OCI-LY7 (cell line): Measurements from ENCODE around the gene ERMP1. TPM values are rescaled to one million over a fixed set of nuclear protein-coding genes. Genes with fewer than 3 reads are reported as not detected.

Experiments used
- BruUV-seq: library from RNA; stranded (reverse); fragments of 400-500 nt; replicated peaks from 2 replicates; lab custom pipeline; 2021; lab: Mats Ljungman, UMichigan
- CTCF ChIA-PET: fragments of 300-600 bp; sonication (Branson Sonifier 250); formaldehyde crosslinking; loops from one replicate; lab custom pipeline; 2022; ENCODE audit warnings: antibody characterized with exemption; ENCODE audit not compliant: unreplicated experiment; lab: Charles Lee
- POLR2A ChIA-PET: fragments of 300-600 bp; sonication (Branson Sonifier 250); formaldehyde crosslinking; loops from one replicate; lab custom pipeline; 2022; ENCODE audit warnings: antibody characterized with exemption; lab: Charles Lee
- DNase-seq: peaks from one replicate; pipeline ENCODE4 v3.0.0-alpha.2; 2015; ENCODE audit warnings: low spot score
- H2AFZ ChIP-seq: fragments of 200-600 bp; sonication (generic), shearing (Covaris generic); 2 replicates; pipeline ENCODE4 v1.6.1; 2014; ENCODE audit warnings: mild to moderate bottlenecking, antibody characterized with exemption, low read length, moderate library complexity
- H3K27ac ChIP-seq: fragments of 200-600 bp; sonication (generic); 2 replicates; pipeline ENCODE4 v1.5.1; 2014; ENCODE audit warnings: mixed run types, low read depth, mild to moderate bottlenecking, moderate library complexity, low read length, inconsistent platforms; ENCODE audit not compliant: poor library complexity, severe bottlenecking
- H3K36me3 ChIP-seq: fragments of 200-600 bp; sonication (generic); 2 replicates; pipeline ENCODE4 v1.6.1; 2014; ENCODE audit warnings: mild to moderate bottlenecking, antibody characterized with exemption, low read length, moderate library complexity, mixed read lengths; ENCODE audit not compliant: insufficient read depth
- H3K4me1 ChIP-seq: fragments of 200-600 bp; sonication (generic); 2 replicates; pipeline ENCODE4 v1.5.1; 2014; ENCODE audit warnings: mild to moderate bottlenecking, low read length; ENCODE audit not compliant: insufficient read depth, poor library complexity, severe bottlenecking
- H3K4me2 ChIP-seq: fragments of 200-600 bp; sonication (generic); 2 replicates; pipeline ENCODE4 v1.6.1; 2014; ENCODE audit warnings: mild to moderate bottlenecking, low read length
- H3K4me3 ChIP-seq: fragments of 200-600 bp; sonication (generic); 2 replicates; pipeline ENCODE4 v1.5.1; 2014; ENCODE audit warnings: mild to moderate bottlenecking, low read depth, low read length; ENCODE audit not compliant: poor library complexity, severe bottlenecking
- H3K79me2 ChIP-seq: fragments of 200-600 bp; sonication (generic); 2 replicates; pipeline ENCODE4 v1.6.1; 2016; ENCODE audit warnings: low read depth, mild to moderate bottlenecking, low read length, moderate library complexity, mixed read lengths; ENCODE audit not compliant: insufficient read depth
- H3K9me2 ChIP-seq: fragments of 200-600 bp; sonication (generic); 2 replicates; pipeline ENCODE4 v1.6.1; 2016; ENCODE audit warnings: mild to moderate bottlenecking, low read length, mixed read lengths; ENCODE audit not compliant: insufficient read depth
- H3K9me3 ChIP-seq: fragments of 200-600 bp; sonication (generic); 2 replicates; pipeline ENCODE4 v1.6.1; 2014; ENCODE audit warnings: mild to moderate bottlenecking, mixed run types, low read length, mixed read lengths
- H4K20me1 ChIP-seq: fragments of 200-600 bp; sonication (generic); 2 replicates; pipeline ENCODE4 v1.6.1; 2014; ENCODE audit warnings: mild to moderate bottlenecking, antibody characterized with exemption, low read length, moderate library complexity, mixed read lengths; ENCODE audit not compliant: insufficient read depth
- CTCF ChIP-seq: fragments of 200-600 bp; sonication (generic); conservative IDR thresholded peaks from 2 replicates; pipeline ENCODE4 v1.5.1; 2014; ENCODE audit warnings: mild to moderate bottlenecking, antibody characterized with exemption, low read length, moderate library complexity, mixed read lengths
- EZH2phosphoT487 ChIP-seq: fragments of 200-600 bp; sonication (generic); IDR thresholded peaks from 2 replicates; pipeline ENCODE4 v1.6.1; 2018; ENCODE audit warnings: low read depth, borderline replicate concordance, mild to moderate bottlenecking, mixed run types, antibody characterized with exemption, low read length, moderate library complexity, mixed read lengths
- intact Hi-C: fragments of 100-400 bp; cut with micrococcal nuclease; formaldehyde crosslinking; loops from one replicate; pipeline ENCODE4 v1.10.0; 2022; ENCODE audit not compliant: unreplicated experiment
- total RNA-seq, 2 experiments: library from RNA; depleted of rRNA in 1 of 2; stranded (reverse); fragments of >200 nt in 1 of 2; shearing (Covaris generic) in 1 of 2; gene quantifications; 2 replicates each; pipeline ENCODE4 v1.2.3, GENCODE V29; 2014 to 2022

Gene ERMP1
- total RNA-seq, 2 experiments from 2014 or later: 7.9 to 14.6 TPM

DNA sequence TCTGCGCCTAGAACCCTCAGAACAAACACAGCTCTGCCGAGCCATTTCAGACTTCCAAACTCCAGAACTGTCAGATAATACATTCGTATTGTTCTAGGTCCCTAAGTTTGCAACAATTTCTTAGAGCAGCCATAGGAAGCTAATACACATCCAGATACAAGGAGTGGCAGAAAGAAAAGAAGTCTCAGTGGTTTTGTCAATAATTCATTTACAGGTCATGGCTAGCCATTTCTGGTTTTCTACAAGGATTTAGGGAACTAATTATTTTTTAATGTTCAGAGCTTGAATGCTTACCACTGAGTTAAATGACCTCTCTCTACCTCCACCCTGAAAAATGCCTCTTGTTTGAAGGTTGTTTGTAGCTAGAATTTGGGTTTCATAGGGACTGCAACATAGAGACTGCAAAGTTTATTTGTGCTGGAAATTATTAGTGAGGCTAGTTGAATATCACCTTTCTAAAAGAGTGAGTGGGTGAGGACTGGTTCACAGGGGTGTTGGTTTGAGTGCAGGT lies 15.5 kb upstream of the ERMP1 start:
- POLR2A ChIA-PET: interaction anchor here (1.2 to 1.4 kb wide), 2 partner anchors 12 to 26 kb away, joined by 3 to 4 read pairs; no protein-coding TSS in a partner anchor
- no peaks in the 10 kb centered on the region for H3K36me3 ChIP-seq
- CTCF ChIA-PET: no interaction called here
- H4K20me1 ChIP-seq: no peaks in the 10 kb centered on the region
- no peak overlapping the region for H2AFZ ChIP-seq
- peaks cover 14% of the 10 kb centered on the region for H3K4me1 ChIP-seq
- H3K79me2 ChIP-seq: no peaks in the 10 kb centered on the region
- no peak for DNase-seq
- no peak overlapping the region for H3K27ac ChIP-seq
- BruUV-seq: no TSS peak
- TF ChIP-seq CTCF: no peak
- no peak for TF ChIP-seq EZH2phosphoT487
- H3K9me2 ChIP-seq: no peaks in the 10 kb centered on the region
- H3K9me3 ChIP-seq: no peaks in the 10 kb centered on the region
- no peak overlapping the region for H3K4me3 ChIP-seq
- no peak overlapping the region for H3K4me2 ChIP-seq
- intact Hi-C loops: no loop called here

DNA sequence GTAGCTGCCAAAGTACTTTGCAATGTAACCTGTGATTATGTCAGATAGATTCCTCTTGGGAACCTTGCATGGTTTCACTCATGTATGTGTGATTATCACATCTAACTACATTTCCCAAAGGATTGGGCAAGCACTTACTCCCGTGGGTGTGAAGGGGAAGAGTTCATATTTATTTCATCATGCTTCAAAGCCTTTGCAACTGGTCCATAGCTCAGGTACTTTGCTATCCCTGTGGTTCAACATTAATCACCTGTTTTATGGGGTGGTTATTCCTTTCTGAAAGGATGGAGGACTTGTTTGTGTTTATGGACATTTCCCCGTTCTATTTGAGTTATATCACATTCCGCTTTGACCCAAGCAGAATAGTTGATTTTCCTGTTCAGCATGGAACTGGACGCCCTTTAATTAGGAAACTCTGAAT lies 13.6 kb upstream of the ERMP1 start:
- H3K4me3 ChIP-seq: no peak overlapping the region
- no peak for DNase-seq
- no peaks in the 10 kb centered on the region for H4K20me1 ChIP-seq
- H3K9me2 ChIP-seq: no peaks in the 10 kb centered on the region
- no peak overlapping the region for H3K27ac ChIP-seq
- H3K4me2 ChIP-seq: no peak overlapping the region
- no peak overlapping the region for H2AFZ ChIP-seq
- H3K36me3 ChIP-seq: no peaks in the 10 kb centered on the region
- POLR2A ChIA-PET: no interaction called here
- H3K9me3 ChIP-seq: peaks cover 5% of the 10 kb centered on the region
- TF ChIP-seq CTCF: no peak
- TF ChIP-seq EZH2phosphoT487: no peak
- peaks cover 14% of the 10 kb centered on the region for H3K4me1 ChIP-seq
- no TSS peak for BruUV-seq
- intact Hi-C loops: no loop called here
- H3K79me2 ChIP-seq: no peaks in the 10 kb centered on the region
- CTCF ChIA-PET: interaction anchor here (0.6 kb wide), 1 partner anchor 67 kb away, joined by 3 read pairs; no protein-coding TSS in a partner anchor

DNA sequence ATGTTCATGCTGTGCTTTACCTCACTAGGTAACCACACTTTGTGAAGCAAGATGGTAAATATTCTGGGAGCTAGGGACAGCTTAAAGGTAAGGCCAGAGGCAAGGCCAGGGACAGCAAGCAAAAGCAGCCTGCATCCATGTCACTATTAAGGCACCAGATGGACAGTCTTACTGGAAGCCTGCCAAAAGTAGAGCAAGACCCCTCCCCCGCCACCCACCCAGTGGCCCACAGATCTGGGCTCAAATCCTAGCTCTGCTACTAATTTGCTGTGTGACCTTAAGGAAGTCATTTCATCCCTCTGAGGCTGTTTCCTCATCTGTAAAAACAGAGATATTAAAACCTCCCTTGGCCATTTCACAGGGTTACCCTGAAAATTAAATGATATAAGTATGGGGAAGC lies 13.2 kb upstream of the ERMP1 start:
- ChIA-PET POLR2A (no interaction called here), CTCF (interaction anchor here (0.6 kb wide), 1 partner anchor 66 kb away, joined by 3 read pairs; no protein-coding TSS in a partner anchor)
- H3K4me2 ChIP-seq: no peak overlapping the region
- no peak for TF ChIP-seq CTCF
- no peak for TF ChIP-seq EZH2phosphoT487
- H3K4me1 ChIP-seq: peaks cover 14% of the 10 kb centered on the region
- no peaks in the 10 kb centered on the region for H3K36me3 ChIP-seq
- no peaks in the 10 kb centered on the region for H3K9me2 ChIP-seq
- no TSS peak for BruUV-seq
- no peak overlapping the region for H3K4me3 ChIP-seq
- H3K27ac ChIP-seq: no peak overlapping the region
- H2AFZ ChIP-seq: no peak overlapping the region
- no peaks in the 10 kb centered on the region for H4K20me1 ChIP-seq
- no peak for DNase-seq
- intact Hi-C loops: no loop called here
- no peaks in the 10 kb centered on the region for H3K79me2 ChIP-seq
- H3K9me3 ChIP-seq: peaks cover 6% of the 10 kb centered on the region
